A549 (cell line): Measurements from ENCODE around the gene PFDN2.

ENCODE experiments used
- CTCF ChIP-seq: fragments of >200 bp; sonication (Bioruptor Twin); formaldehyde crosslinking; IDR thresholded peaks from 3 replicates; pipeline ENCODE4 v1.5.1; 2016
- E2F6 ChIP-seq: IDR thresholded peaks from 2 replicates; pipeline ENCODE4 v1.6.1; 2012; ENCODE audit warnings: low read depth, borderline replicate concordance
- EP300 ChIP-seq, 2 experiments: fragments of >200 bp; sonication (Bioruptor Twin); formaldehyde crosslinking; IDR thresholded peaks; 2 replicates in 1 of 2; 3 replicates in 1 of 2; pipeline ENCODE4 v1.6.1; 2016 to 2017
- KDM1A ChIP-seq: fragments of 200-600 bp; sonication (generic); IDR thresholded peaks from 2 replicates; pipeline ENCODE4 v1.6.1; 2016; ENCODE audit warnings: low read depth, mild to moderate bottlenecking
- NR3C1 ChIP-seq: fragments of >200 bp; sonication (Bioruptor Twin); formaldehyde crosslinking; IDR thresholded peaks from 3 replicates; pipeline ENCODE4 v1.6.1; 2017
- REST ChIP-seq: fragments of 200-600 bp; sonication (generic); IDR thresholded peaks from 2 replicates; pipeline ENCODE4 v1.6.1; 2016; ENCODE audit warnings: antibody characterized with exemption, mild to moderate bottlenecking, moderate library complexity
- TP53 ChIP-seq: fragments of 250-450 bp; sonication (Bioruptor Pico); IDR thresholded peaks from 2 replicates; pipeline ENCODE4 v1.5.0; 2021; ENCODE audit warnings: mild to moderate bottlenecking, moderate library complexity
- USF2 ChIP-seq: fragments of 450-650 bp; IDR thresholded peaks from 2 replicates; pipeline ENCODE4 v1.6.1; 2014; ENCODE audit warnings: antibody characterized with exemption

GRCh38 chr1:161086457-161086856 is 31.4 kb downstream of the PFDN2 start:
- TF ChIP-seq EP300 (IDR thresholded peaks at IDR 0.05) (no peak), E2F6 (no peak), CTCF (no peak), USF2 (no peak), KDM1A (no peak), NR3C1 (no peak), REST (no peak), TP53 (CRISPR knock-in tag) (no peak)
